Right renal pelvis (tissue), 4 donors: Measurements from ENCODE around the gene BACE1. TPM values are rescaled to one million over a fixed set of nuclear protein-coding genes. Genes with fewer than 3 reads are reported as not detected.

Source experiments
- DNase-seq, 4 donors: peaks; one replicate each; pipeline ENCODE4 v3.0.0-alpha.2; 2013; ENCODE audit warnings: low read depth in 4 of 4, low spot score in 3 of 4, missing footprints in 1 of 4
- polyA plus RNA-seq, 4 donors: library from polyadenylated mRNA; unstranded; fragments of 120-200 nt; gene quantifications; one replicate each; pipeline ENCODE4 v1.2.1, GENCODE V29; 2013; ENCODE audit not compliant: insufficient read length in 4 of 4

Gene BACE1
- polyA plus RNA-seq, 4 donors, result 58.2 to 64.9 (median 63.1) TPM

DNA sequence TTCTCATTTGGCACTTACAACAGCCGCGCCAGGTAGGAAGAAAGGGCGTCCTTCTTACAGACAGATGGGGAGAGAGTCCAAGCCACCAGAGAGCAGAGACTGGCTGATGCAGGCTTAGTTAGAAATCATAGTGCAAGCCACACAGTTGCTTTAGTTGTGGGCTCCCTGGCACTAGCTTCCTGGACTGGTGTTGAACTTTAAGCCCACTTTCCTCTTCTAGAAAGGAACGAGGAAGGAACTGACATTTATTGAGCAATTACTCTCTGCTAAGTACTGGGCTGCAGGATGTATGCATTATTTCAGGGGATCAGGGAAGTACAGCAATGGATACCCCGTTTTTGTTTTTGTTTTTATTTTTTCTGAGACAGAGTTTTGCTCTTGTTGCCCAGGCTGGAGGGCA, 3.0 kb downstream of the BACE1 start:
- DNase-seq, result no peak

DNA sequence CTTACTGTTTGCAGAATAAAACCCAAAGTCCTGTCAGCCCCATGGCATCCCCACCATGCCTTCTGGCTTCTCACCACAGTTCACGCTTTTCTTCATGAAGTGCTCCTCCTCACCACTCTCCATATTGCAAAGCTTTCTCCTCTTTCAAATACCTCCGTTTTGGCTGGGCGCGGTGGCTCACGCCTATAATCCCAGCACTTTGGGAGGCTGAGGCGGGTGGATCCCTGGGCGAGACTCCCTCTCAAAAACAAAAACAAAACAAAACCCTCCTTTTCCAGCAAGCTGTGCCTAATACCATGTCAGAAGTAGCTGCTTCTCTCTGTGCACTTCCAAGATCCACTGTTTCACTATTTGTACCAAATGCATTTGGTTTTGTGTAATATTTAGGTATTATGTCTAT, 6.7 kb downstream of the BACE1 start:
- DNase-seq, result no peak

DNA sequence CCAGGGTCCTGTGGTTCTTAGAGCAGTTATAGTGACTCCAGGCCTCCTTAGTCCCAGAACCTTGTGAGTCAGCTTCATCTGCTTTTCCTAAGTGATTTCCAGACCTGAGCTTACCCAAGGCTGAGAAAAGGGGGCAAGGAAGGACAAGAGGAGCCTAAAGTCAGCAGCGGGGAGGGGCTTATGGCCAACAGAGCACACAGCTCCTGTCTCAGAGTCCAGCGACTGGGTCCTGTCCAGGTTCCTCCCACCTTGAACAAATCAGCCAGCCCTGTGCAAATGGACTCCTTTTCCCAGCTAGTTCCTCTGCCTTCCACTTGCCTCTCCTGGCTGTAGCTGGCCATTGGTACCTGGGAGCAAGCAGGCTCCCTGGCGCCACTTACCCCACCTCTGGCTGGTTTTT, 10.9 kb downstream of the BACE1 start:
- no peak for DNase-seq

DNA sequence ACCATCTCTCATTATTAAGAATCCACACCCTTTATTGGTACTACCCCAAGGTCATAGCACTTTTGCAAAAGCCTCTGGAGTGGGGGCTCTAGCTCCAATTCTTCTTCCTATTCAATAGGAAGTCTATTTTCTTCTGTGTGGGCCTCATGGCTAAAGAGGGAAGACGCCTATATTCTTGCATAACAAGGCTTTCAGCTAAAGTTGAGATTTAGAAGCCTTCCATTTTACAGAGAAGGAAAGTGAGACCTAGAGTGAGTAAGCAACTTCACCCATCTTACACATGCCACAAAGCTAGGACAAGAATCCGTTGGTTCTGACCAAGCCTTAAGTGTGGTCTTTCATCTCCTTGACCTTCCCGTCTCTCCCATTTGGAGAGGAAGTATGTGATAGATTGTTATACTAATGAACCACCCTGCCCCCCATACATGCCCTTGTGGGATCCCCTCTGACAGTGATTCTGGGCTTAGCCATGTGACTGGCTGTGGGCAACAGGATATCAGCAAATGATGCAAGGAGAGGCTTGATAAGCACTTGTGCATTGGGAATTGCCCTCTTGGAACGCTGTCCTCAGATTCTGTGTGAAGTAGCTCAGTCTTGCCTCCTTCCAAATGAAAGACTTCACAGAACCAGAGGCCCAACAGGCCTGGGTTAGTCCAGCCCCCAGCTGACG, 12.3 kb downstream of the BACE1 start:
- no peak for DNase-seq

DNA sequence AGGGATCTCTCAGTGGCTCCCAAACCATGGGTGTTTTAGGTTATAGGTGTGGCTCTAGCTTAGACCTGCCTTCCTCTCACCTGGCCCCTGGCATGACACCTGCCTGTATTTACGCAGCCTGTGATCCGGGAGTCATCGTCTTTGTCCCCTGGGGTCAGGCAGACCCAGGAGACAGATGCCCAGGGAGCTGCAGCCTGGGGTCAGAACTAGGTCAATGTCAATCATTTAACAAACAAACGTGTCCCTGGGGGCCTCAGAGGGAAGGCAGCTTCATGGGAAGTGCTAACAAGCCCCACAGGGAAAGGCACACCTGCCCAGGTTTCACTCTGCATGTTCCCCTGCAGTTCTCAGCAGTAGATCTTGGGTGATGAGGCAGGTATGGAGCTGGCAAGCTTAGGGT, 13.0 kb downstream of the BACE1 start:
- DNase-seq, result no peak

DNA sequence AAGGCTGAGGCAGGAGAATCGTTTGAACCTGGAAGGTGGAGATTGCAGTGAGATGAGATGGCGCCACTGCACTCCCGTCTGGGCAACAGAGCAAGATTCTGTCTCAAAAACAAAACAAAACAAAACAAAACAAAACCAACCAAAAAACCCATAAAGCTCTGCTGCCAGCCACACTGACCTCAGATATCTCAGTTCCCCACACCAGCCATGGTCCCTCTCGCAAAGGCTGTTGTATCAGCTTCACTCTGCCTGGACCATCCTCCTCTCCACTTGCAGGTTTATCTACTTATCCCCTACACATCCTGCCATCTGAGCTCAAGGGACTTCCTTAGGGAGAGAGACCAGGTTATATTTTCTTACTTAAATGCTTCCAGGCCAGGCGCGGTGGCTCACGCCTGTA, 13.8 kb downstream of the BACE1 start:
- DNase-seq, result no peak

DNA sequence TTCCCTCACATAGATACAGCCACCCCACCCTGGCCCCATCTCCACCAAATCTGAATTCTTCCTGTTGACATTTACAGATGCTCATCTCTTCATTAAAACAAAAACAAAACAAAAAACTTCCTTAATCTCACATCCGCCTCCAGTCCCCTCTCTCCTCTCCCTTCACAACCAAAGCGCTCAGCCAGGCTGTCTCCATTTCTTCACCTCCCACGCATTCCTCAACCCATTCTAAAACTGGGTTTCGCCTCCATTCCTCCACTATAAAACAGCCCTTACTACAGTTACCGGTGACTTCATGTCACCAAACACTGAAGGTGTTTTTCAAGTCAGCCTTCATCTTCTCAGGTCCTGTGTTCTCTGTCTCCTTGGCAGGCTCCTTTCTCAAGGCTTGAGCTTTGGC, 15.3 kb downstream of the BACE1 start:
- DNase-seq, result peak in 1 of 4 donors; percentile 52

DNA sequence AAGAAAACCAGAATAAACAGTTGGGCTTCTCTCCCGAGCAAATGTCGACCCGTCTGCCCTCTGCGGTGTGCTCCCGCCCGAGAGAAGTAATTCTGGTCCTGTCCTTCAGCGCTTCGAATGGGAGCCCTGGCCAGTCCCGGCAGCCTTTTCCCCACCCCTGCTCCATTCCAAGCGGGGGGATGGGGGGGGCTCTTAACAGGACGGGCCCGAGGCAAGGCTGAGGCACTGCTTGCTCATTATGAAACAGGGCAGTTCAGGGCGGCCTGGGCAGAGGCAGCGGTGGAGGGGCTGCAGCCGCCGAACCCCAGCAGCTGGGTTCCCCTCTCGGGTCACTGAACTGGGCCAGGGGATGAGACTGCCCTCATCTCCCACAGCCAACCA, 15.8 kb downstream of the BACE1 start:
- DNase-seq, result peak in 3 of 4 donors; percentile 59 to 67 (median 65)

DNA sequence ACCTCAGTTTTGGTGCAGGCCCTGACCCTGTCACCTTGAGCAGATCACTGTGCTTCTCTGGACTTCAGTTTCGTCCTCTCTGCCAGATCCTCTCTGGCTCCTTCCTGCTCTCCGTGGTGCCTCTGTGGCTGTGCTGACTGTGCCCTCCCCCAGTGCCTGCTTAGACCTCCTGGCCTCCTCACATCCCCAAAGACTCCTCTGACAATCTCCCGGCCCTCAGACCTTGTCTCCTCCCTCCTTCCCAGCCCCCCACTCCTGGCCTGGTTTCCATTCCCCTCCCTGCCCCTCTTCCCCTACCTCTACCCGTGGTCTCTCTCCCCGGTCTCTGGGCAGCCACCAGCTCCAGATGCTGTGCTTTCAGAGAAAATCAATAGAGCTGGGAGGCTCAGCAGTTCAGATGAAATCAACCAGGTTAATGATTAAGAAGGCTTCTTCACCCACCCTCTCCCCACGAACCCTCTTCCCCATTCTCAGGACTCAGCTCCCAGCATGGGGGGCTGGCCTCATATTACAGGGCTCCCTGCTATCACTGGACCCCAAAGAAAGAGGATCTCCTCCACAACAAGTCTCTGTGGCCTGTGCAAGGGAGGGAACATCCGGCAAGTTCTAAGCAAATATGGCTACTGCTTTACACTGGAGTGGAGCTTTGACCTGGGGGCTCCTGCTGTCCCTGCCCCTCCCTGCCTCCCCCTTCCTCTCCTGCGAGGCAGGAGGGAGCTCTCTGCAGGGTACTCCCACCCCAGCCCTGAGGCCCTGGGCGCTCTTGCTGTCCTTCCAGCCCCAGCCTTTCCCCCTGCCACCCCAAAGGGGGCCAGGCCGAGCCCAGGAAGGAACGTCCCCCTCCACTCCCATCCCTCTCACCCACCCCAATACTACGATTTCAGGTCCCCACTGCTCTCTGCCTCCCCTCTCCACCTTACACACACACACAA, 16.4 kb downstream of the BACE1 start:
- peak in 1 of 4 donors; percentile 30 for DNase-seq

DNA sequence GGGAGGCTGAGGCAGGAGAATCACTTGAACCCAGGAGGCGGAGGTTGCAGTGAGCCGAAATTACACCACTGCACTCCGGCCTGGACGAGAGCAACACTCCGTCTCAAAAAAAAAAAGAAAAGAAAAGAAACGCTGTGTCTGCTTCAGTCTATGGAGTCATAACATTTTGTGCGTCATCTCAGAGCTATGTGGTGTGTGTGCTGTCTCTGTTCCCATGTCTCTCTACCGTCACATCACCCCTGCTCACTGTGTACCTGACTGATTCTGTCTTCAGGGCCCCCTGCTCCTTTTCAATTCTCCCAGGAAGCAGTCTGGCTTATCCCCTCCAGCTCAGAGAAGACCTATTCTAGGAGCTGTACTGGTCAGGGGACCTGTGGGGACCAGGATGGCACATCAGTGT, 17.9 kb downstream of the BACE1 start:
- no peak for DNase-seq

DNA sequence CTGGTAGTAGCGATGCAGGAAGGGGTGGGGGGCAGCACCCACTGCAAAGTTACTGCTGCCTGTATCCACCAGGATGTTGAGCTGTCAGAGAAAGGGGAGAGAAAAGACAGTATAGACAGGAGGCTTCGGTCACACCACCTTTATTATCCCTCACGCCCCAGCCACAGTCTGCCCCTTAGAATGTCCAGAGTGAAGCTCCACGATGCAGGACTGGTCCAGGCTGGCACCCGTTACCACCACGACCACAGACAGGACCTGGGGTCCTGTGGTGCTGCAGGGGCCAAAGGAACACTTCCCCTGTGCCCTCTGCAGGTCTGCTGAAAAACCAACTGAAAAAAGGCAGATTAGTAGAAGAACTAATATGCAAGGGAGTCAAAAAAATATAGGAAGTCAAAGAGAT, 19.2 kb downstream of the BACE1 start:
- DNase-seq, result no peak

DNA sequence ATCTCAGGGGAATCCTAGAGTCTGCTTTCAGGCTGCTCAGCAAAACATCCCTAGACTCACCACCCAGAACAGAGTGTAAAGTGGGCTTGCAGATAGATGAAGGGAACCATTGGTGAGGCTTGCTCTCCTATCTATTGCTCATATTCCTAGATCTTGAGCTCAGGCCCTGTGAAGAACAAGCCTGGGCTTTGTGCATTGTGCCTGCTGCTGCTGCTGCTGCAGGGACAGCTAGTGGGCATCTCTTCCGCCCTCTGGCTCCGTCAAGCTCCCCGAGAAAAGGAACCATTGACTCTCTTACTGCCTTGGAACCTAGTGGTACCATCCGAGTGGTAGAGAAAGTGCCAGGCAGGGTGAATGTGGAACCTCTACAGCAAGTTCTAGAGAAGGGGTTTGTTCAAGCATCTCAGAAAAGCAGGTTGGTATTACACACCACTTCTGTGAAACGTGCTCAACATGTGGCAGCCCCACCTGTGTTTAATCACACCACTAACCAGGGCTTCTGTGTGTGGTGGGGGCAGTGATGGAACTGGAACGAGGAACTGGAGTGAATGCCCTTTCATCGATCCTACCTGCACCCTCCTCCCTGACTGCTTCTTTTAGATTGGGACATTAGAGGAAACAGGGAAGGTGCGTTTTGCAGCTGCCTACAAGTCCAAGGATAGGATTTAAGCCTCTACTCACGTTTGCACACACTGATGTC, 20.5 kb downstream of the BACE1 start:
- DNase-seq, result no peak

DNA sequence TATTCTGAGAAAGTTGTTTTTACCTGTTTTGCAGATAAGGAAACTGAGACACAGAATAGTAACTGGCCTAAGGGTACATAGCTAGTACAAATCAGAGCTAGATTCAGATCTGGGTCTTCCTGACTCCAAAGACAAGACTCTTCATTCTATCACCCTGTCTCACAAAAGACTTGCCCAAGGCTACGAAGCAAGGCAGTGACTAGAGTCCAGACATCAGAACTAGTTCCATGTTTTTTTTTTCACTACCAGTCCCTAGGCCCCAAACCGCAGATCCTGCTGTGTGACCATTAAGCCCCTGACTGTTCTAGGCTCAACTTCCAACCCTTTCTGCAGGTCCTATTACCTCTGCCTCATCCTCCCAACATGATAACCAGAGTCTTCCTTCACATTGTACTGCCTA, 23.4 kb downstream of the BACE1 start:
- DNase-seq, result no peak

DNA sequence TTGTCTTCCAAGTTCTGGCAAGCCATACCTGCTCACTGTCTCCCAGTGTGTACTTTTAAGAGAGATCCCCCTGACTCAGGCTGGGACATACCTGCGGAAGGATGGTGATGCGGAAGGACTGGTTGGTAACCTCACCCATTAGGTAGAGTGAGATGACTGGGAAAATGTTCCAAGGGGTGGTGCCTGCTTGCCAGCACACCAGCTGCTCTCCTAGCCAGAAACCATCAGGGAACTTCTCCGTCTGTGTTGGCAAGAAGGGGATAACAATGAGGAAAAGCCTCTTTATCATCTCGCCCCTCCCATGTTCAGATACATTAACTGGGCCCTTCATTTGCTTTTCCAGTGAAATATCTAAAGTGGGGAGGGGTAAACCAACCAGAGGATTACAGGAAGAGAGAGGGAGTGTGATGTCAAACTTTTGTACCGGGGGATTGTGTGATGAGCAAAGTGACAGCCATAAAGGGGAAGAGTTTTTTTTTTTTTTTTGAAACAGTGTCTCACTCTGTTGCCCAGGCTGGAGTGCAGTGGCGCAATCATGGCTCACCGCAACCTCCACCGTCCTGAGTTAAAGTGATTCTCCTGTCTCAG, 25.2 kb downstream of the BACE1 start, which contains the start of gene BACE1-AS:
BACE1-AS (plus strand) TSS at position 538 of the 588 bp plus-strand sequence.
- no peak for DNase-seq

DNA sequence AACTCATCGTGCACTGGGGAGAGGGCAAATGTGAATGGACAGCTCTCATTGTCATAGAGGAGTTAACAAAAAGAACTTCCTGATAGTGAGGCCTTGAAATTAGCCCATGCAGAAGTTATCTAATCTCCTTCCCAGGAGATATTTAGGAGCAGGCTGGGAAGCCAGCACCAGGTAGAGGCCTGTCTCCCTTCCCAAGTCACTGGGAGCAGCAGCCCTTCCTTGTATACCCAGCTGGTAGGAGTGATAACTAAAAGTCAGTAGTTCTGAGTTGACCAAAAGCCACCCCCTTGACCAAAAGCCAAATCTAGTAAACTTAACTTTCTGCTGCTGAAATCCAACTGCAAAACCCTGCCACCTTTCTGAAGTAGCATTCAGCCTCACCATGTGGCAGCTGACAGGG, 26.3 kb downstream of the BACE1 start:
- DNase-seq, result no peak

DNA sequence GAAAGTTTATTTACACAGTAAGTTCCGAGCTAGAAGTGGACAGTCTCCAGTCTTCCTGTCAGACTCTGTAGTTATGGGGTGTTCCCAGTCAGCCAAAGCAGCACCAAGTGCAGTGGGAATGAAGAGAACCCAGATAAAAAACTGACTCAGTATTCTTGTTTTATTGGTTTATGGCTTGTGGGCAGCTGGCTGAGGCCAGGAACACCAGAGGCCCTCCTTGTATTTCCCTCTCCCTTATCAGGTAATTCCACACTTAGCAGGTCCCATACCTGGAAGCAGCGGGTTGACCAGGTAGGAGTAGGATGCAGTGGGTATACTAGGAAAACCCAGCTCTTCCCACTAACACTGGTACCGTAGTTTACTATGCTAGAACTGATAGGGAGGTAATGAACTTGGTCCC, 28.4 kb downstream of the BACE1 start:
- no peak for DNase-seq

DNA sequence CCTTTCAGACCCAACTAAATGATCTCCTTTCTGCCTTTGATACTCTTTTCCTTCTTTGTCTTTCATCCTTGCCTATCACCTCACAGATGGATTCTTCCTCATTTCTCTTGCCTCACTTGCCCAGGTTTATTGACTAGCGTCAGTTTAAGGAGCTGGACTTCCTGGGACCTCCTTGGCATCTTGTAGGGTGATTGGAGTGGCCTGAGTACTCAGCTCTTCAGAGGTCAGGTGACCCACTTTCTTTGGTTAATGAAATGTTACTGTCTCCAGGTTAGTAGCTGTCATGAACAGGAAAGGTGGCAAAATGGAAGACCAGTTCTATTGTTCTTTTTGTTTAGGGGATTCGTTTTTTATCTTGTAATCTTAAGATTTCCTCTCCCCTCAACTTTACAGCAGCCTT, 29.5 kb downstream of the BACE1 start:
- DNase-seq, result no peak

DNA sequence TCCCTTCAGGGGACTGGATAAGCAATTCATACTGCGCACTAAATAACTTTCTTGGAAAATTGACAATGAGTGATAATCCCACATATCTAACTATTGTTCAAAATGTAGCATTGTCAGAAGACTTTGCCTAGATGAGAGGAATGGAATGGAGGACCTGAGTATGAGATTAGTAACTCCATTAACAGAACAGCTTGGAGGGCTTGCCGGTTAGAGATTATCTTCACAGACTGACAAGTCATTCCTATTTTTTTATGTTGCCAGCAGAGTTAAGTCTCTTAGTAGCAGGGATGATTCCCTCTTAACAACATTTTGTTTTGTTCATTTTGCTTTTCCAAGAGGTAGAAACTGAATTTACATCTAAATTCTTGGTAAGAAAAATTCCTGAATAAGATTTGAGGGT, 32.0 kb downstream of the BACE1 start:
- no peak for DNase-seq

DNA sequence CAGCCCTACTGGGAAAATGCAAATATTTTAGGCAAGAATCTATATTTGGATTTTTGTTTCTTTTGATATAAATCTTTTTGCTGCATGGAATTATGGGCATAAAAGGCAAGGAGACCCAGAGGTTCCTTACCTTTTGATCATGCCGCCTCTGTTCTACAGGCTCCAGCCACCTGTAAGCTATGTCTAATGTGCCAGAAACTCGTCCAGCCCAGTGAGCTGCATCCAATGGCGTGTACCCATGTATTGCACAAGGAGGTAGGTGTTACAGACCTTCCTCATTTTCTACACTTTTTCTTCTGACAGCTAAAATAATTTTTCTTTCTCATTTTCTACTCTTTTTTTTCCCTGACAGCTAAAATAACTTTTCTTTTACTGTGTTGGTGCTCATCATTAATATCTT, 33.1 kb downstream of the BACE1 start:
- no peak for DNase-seq

DNA sequence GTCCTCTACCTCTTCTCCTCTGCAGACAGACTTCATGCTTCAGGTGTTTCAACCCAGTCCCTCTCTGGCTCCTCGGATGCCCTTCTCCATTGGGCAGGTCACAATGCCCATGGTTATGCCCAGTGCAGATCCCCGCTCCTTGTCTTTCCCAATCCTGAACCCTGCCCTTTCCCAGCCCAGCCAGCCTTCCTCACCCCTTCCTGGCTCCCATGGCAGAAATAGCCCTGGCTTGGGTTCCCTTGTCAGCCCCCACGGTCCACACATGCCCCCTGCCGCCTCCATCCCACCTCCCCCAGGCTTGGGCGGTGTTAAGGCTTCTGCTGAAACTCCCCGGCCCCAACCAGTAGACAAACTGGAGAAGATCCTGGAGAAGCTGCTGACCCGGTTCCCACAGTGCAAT, 34.2 kb downstream of the BACE1 start:
- DNase-seq, result no peak

DNA sequence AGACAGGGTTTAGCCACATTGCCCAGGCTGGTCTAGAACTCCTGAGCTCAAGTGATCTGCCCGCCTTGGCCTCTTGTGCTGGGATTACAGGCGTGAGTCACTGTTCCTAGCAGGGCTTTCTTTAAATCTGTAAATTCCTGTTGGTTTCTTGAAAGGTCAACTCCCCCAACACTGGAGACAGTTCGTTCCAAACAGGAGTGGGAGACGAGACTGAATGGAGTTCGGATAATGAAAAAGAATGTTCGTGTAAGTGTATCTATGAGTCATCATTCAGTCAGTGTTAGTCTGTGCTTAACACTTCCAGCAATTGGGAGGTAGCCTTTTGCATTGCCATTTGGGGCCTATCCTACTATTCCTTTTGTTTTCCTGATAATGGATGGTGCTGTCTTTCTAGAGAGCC, 34.9 kb downstream of the BACE1 start:
- DNase-seq, result no peak
